HG03175 (cell line): Measurements from ENCODE around the gene ZBTB5.
"Not testable (repeated sequence)": the region's sequence is repeated elsewhere in the genome, so short reads cannot be mapped to it uniquely, and the experiment has no call there.

Experiments used
- ATAC-seq: cut with Tn5 transposase; IDR thresholded peaks from one replicate; pipeline ENCODE4 v1.9.1; 2021; ENCODE audit warnings: mild to moderate bottlenecking, moderate library complexity; ENCODE audit not compliant: unreplicated experiment

ZBTB5 gene

DNA sequence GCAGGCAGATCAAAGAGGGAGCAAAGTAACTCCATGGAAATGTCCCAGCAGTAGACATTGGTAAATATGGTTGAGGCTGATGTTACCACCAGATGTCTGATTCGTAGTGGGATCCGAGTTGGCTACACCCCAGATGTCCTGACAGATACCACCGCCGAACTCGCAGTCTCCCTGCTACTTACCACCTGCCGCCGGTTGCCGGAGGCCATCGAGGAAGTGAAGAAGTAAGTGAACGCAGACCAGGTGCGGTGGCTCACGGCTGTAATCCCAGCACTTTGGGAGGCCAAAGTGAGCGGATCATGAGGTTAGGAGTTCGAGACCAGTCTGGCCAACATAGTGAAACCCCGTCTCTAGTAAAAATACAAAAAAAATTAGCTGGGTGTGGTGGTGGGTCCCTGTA is 38.8 kb downstream of the ZBTB5 start:
- not testable (repeated sequence) for ATAC-seq

DNA sequence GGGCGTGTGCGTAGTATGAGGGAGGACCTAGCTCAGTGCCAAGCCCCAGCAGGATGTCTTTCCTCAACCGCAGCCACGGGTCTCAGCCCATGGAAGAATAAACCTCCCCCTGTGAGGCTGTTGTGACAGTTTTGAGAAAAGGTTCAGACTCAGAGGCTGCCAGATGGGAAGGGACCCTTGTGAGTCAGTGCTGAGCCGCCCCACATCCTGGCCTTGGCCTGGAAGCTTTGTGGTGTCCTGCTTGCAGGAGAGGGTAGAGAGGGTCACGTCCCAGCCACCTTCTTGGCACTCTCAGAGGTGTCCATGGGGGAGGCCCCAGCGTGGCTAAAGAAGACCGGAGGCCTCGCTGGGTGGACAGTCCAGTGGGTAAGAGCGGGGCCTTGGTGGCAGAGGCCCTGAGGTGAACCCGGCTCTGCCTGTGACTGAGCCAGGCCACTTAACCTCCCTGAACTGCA is 39.9 kb downstream of the ZBTB5 start:
- ATAC-seq = no peak

DNA sequence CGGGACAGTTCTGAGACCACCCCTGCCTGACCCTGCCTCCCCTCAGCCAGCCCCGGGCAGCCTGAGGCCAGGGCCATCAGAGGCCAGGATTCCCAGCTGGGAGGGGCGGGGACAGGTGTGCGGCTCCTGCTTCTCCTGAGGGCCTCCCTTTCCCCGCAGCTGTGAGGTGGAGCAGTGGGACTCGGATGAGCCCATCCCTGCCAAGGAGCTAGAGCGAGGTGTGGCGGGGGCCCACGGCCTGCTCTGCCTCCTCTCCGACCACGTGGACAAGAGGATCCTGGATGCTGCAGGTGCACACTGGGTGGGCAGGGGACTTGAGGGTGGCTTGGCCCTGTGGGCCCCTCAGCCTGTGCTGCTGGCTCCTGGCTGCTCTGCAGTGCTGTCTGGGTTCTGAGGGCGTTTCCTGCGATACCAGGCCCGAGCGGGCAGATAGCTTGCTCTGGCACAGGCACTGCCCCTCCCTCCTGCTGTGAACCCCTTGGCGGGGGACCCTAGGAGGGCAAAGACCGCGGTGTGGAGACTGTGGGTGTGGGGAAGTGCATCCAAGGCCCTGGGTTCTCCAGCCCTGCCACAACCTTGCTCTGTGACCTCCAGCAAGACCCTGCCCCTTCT is 40.5 kb downstream of the ZBTB5 start:
- ATAC-seq = no peak

DNA sequence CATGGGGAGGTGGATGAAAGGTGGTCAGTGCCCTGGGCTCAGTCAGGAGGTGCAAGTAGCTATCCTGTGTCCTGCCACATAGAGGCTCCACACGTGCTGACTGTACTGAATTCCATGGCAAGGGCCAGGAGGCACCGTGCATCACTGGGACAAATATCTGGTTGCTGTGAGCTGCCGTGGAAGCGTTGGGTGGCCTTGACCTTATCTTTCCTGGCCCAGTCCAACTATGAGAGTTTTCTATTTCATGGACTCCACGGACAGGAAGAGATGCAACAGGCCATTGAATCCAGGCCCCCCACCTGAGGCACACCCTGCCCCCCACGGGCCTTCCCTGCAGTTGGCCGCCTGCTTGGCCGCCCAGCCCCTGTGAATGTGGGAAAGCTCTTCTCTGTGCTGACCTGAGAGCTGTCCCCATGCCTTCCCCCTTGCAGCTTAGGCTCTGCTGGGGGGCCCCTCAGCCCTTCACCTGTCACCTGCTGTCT is 41.0 kb downstream of the ZBTB5 start:
- no peak for ATAC-seq

DNA sequence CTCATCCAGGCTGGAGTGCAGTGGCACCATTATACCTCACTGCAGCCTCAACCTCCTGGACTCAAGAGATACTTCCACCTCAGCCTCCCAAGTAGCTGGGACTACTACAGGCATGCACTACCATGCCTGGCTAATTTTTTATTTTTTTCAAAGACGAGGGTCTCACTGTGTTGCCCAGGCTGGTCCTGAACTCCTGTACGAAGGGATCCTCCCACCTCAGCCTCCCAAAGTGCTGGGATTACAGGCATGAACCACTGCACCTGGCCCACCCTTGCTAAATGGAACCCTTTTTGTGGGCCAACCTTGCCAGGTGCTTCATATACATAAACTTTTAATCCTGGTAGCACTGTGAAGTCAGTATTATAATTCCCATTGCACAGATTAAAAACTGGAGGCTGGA is 41.7 kb downstream of the ZBTB5 start:
- ATAC-seq = no peak

DNA sequence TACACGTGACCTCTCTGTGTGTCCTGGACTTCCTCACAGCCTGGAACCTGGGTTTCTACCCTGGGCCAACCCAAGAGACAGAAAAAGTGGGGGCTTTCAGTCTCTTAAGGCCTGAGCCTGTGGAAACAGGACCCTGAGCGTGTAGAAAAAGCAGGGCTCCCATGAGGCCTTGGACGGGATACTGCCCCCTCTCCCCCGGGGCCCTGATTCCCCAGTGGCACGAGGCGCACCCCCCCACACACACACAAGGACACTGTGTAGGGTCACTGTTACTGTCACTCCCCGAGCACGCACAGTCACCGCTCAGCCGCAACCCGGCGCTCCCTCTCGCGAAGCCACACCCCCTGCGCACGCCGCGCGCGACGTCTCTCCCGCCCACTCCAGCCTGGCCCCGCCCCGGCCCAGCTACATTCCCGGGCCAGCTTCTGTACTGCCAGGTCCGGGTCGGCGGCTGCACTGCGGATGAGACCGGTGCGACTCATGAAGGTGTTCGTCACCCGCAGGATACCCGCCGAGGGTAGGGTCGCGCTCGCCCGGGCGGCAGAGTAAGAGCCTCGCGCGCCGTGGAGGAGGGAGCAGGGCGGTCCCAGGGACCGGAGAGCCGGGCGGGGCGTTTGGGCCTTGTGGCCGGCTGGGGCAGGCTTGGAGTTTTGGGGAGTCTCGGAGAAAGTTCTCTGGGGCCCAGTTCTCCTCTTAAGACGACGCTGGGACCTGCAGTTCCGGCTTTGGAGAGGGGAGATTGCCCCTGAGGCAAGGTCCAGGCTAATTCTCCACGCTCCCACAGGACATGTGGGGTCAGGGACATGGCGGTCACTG is 42.8 kb downstream of the ZBTB5 start, which contains the start of gene GRHPR:
TSS of gene GRHPR (plus strand) at position 408 of the 816 bp plus-strand sequence. CDS start at position 463, 55 bp downstream.
- peak; percentile 93 for ATAC-seq

DNA sequence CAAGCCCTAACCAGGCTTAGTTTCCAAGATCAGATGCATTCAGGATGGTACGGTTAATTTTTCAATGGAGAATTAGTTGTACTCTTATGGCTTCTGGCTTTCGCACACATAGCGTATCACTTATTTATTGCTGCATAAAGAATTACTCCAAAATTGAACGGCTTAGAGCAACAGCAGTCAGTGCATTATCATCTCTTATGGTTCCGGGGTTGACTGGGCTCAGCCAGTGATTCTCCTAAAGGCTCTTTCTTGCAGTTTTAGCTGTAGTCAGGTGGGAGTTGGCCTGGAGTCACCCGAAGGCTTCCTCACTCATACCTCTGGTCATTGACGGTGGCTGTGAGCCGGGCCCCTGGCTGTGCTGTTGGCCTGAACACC is 43.3 kb downstream of the ZBTB5 start:
- no peak for ATAC-seq

DNA sequence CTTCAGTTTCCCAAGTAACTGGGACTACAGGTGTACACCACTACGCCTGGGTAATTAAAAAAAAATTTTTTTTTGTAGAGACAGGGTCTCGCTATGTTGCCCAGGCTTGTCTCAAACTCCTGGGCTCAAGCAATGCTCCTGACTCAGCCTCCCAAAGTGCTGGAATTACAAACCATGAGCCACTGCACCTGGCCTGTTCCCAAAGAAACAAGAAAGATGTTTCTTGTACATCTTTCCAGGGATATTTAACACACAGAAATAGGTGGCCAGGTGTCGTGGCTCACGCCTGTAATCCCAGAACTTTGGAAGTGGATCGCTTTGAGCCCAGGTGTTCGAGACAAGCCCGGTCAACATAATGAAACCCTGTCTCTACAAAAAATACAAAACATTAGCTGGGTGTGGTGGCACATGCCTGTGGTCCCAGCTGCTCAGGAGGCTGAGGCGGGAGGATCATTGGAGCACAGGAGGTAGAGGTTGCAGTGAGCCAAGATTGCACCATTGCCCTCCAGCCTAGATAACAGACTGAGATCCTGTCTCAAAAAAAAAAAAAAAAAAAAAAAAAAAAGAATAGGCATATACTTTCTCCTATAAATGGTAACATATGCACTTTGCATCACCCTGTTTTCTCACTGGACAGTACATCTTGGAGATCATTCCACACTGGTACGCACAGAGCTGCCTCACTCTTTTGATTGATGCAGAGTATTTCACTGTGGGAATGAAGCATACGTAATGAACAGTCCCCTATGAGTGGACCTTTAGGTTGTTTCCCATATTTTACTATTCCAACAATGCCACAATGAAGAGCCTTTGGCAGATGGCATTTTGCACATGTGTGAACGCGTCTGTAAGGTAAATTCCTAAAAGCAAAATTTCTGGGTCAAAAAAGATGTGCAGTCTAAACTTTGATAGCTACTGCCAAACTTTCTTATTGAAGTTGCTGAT is 44.7 kb downstream of the ZBTB5 start:
- ATAC-seq = no peak

DNA sequence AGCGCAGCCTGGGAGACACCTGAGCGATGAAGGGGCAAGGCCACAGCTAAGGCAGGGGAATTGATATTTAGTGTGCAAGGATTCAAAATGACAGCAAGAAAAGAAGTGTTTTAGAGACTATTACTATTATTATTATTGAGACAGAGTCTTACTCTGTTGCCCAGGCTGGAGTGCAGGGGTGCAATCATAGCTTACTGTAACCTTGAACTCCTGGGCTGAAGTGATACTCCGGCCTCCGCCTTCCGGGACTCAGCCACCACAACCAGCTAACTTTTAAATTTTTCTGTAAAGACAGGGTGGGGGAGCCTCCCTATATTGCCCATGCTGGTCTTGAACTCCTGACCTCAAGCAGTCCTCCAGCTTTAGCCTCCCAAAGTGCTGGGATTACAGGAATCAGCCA is 46.0 kb downstream of the ZBTB5 start:
- no peak for ATAC-seq

DNA sequence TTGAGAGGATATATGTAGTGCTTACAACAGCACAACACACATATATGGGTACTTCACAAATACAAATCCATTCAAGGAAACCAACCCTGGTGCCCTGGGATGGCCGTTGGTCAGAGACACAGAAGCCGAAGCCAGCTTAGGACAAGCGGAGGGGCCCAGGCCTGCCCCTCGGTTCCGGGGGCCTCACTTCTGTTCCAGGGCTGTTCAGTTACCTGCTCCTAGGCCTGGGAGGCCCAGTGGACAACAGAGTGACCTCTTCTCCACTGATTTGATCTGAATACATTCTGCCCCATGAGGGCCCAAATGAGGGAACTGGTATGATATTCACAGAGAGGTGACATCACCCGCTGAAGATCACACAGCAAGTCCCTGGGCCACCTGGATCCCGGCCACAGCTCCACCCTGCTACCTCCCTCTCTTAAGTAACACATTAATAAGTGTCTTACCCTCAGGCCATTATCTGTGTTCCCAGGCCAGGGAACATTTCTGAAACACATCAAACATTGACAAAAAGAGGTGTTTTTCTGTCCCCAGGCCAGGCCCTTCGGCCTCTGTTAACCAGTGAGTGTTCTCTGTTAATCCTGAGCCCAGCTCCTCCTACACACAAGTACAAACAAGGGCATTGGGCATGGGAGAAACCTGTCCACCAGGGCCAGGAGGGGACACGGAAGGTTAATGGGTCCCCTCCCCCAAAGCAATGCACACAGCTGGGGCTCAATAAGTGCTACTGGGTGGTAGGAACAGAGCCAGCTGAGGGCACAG is 47.2 kb downstream of the ZBTB5 start:
- no peak for ATAC-seq

DNA sequence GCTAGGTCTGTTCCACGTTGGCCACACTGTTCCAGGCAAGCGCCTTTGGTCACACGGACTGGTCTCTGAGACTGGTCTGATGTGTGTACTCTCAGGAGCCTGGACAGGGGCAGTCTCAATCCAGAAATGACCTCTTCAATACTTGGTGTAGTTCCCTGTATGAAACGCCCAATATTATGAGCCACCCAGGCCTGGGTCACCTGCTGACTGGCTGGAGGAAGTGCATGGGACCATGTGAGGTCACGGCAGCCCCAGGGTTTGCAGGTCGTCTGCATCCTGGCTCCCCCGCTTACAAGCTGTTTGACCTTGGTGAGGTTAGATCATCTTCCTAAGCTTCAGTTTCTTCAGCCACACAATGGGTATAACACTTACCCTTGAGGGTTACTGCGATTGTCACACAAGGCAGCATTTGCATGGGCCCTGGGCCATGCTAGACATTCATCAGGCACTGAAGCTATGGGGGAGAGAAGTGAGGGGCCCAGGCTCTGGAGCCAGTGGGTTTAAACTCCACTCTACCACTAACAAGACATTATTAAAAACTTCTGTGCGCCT is 47.9 kb downstream of the ZBTB5 start:
- ATAC-seq = no peak

DNA sequence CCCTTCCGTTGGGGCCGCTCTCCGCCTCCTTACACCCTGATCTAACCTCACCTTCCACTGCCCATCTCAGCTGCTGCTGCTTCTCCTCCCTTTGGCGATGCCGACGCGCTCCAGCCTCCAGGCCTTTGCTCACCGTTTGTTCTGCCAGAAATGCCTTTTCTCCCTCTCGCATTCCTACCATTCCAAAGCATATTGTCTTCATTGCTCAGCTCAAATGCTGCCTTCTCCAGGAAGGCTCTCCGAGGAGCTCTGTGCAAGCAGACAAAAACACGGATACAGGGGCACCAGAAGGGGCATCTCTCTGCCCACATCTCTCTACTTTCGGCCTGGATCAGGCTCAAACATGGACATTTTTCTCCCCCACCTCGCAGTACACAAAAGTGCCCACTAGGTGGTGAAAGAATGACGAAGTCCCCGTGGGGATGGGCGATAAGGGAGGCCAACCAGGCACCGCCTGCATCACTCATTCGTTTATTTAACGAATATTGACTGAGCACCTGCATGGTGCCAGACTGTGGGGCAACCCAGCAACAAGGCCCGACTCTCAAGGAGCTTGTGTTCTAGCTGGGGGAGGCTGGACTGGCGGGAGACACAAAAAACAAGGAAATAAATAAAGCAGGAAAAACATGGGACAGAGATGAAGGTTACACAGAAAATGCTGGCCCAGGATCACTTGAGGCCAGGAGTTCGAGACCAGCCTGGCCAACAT is 50.1 kb downstream of the ZBTB5 start:
- ATAC-seq = peak; percentile 34

DNA sequence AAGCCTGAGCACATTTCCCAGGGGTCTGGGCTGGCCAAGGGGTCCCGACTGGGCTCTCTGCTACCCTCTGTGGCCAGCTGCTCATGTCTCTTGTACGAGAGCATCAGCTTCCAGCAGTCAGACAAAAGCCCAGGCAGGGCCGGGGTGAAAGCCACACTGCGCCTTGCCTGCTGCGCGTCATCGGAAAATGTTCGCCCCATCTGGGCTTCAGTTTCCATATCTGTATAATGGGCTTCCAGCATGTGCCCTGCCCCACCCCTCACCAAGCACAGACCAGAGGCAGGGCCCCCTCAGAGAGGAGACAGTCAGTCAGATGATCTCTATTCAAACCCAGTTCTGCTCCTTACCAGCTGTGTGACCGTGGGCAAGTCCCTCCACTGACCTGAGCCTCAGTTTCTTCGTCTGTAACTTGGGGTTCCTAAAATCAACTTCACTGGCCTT is 50.7 kb downstream of the ZBTB5 start:
- ATAC-seq = no peak

DNA sequence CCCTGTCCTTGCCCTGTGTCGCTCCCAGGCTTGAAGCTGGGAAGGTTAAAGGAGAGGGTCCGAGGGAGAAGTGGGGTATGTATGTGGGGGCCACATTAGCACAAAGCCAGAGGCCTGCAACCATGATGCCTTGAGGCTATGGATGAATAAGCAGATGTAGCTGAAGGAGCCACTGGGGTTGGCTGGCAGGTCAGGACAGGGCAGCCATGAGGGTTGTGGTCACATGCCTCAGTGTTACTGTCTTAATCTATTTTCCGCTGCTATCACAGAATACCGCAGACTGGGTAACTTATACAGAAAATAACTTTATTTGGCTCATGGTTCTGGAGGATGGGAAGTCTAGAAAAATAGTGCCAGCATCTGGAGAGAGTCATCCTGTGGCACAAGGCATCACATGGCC is 51.9 kb downstream of the ZBTB5 start:
- ATAC-seq = no peak

DNA sequence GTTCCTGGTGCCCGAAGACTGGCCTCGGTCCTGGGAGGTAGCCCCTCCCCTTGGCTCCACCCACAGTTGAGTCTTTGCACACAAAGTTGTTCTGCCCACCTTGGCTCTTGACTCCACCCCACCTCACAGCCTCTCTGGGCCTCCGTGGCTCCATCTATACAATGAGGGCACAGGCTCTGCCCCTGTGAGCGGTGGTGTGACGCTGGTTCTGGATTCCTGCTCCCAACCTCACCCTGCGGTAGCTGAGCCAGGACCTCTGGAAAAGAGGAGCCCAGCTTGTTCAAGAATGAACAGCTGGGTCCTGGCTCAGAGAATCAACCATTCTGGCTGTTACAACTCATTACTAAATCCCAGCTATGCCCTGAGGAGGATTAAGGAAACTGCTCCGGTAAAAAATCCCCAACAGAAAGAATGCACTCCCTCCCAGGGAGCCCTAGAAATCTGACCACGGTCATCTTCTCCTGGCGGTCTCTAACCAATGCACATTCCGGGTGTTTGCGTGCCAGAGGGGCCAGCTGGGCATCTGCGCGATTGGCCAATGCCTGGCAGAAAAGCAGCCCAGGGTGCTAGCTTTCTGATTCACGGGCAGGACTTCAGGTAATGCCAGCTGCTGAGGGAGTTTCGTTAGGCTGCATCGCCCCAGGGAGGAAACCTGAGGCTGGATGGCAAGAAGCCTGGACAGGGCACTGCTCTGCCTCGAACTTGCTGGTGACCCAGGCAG is 52.7 kb downstream of the ZBTB5 start:
- no peak for ATAC-seq

DNA sequence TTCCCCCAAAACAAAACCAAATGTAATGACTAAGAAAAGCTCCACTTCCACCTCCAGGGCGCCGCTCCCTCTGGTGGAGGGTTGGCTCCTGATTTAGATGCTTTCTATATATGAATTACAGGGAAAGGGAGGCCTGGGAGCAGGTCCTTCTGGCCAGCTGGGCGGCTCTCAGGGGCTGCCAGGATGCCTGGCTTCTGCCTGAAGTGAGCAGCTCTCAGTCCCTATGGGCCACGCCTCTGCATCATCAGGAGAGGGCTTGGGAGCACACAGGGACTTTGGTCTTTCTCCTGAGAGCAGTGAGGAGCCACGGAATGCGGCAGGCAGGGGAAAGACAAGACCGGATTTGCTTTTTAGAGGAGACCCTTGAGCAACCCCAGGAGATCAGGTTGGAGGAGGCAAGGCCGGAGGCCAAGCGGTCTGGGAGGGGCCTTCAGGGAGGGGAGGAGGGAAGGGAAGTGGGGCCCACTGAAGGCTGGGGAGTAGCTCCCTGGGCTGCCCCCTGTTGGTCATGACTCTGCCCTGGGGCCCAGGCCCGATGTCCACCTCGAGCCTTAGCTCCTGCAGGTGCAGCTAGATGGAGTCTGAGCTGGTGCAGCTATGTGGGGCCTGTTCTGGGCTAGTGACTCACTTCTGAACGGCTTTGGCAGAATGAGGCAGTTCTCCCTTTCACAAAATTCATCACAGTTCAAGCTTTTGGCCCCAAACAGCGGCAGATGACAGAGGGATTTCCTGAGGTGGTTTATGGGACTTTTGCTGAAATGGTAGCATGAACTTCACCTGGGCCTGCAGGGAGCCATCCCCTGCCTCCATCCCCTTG is 54.1 kb downstream of the ZBTB5 start:
- peak; percentile 25 for ATAC-seq

DNA sequence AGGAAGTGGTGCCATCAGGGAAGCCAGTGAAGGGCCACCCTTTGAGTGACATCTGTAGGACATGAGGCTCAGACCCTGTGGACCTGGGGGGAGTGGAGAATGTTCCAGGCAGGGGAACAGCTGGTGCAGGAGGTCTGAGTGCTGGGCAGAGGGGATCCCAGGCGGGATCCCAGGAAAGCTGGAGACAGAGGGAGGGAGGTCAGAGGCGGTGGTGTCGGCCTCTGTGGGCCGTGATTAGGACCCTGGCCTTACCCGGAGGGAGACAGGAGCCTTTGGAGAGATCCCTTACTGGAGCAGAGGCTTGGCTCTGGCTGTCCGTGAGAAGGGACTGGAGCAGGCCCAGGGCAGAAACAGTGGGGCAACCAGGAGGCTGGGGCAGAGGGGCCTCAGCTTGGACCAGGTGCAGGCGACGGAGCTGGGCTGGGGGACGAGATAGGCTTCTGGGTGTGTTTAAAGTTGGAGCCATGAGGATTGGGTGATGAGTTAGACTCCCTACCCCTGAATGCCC is 54.8 kb downstream of the ZBTB5 start:
- no peak for ATAC-seq
